HEK293 (cell line): ENCODE data around the gene RMND5B.
A peak's percentile ranks its signal among the peaks of the same experiment; 100 is the strongest.
"Not testable (repeated sequence)": the region's sequence is repeated elsewhere in the genome, so short reads cannot be mapped to it uniquely, and the experiment has no call there.

Experiments
- CTCF ChIA-PET: fragments of 350-600 bp; formaldehyde crosslinking; extraction: SDS; loops from one replicate; lab custom pipeline; 2021; ENCODE audit warnings: antibody characterized with exemption; lab: Yijun Ruan, JAX
- POLR2A ChIA-PET: fragments of 300-600 bp; formaldehyde crosslinking; extraction: SDS; loops from one replicate; lab custom pipeline; 2020; ENCODE audit warnings: antibody characterized with exemption, inconsistent platforms; lab: Yijun Ruan, JAX
- H3K27ac ChIP-seq: fragments of 200-500 bp; sonication (Bioruptor generic); 2 replicates; pipeline ENCODE4 v1.5.1; 2014; ENCODE audit warnings: low read depth, low read length, control low read depth, inconsistent platforms; ENCODE audit errors: extremely low read depth
- H3K36me3 ChIP-seq, 2 experiments: fragments of 200-500 bp in 1 of 2; sonication (Bioruptor generic) in 1 of 2; 1 replicate in 1 of 2; 2 replicates in 1 of 2; pipeline ENCODE4 v1.5.1; 2014 to 2017; ENCODE audit warnings: inconsistent platforms in 2 of 2, low read length in 2 of 2; ENCODE audit not compliant: control insufficient read depth in 2 of 2, insufficient read depth in 1 of 2
- H3K4me1 ChIP-seq: fragments of 200-500 bp; sonication (Bioruptor generic); 2 replicates; pipeline ENCODE4 v1.5.1; 2014; ENCODE audit warnings: mild to moderate bottlenecking, low read length, inconsistent platforms; ENCODE audit not compliant: control insufficient read depth, insufficient read depth
- H3K4me3 ChIP-seq: 2 replicates; pipeline ENCODE4 v1.5.1; 2011; ENCODE audit warnings: low read depth, mild to moderate bottlenecking, control low read depth, low read length, moderate library complexity
- H3K9me3 ChIP-seq: fragments of 200-500 bp; sonication (Bioruptor generic); 2 replicates; pipeline ENCODE4 v1.5.1; 2014; ENCODE audit warnings: low read depth, low read length, inconsistent platforms; ENCODE audit not compliant: control insufficient read depth, insufficient read depth
- KLF10 ChIP-seq: fragments of 450-650 bp; IDR thresholded peaks from 2 replicates; pipeline ENCODE4 v1.5.1; 2018; ENCODE audit warnings: missing biosample characterization, mild to moderate bottlenecking, missing genetic modification characterization
- KLF7 ChIP-seq: fragments of 450-650 bp; formaldehyde crosslinking; IDR thresholded peaks from 2 replicates; pipeline ENCODE4 v1.5.1; 2016; ENCODE audit warnings: missing biosample characterization, missing genetic modification characterization, borderline replicate concordance
- KLF9 ChIP-seq: fragments of 450-650 bp; formaldehyde crosslinking; IDR thresholded peaks from 2 replicates; pipeline ENCODE4 v1.5.1; 2016; ENCODE audit warnings: missing biosample characterization, missing genetic modification characterization, low read depth
- PRDM1 ChIP-seq: fragments of 450-650 bp; formaldehyde crosslinking; IDR thresholded peaks from 2 replicates; pipeline ENCODE4; 2016; ENCODE audit warnings: missing biosample characterization, missing genetic modification characterization
- REST ChIP-seq: fragments of 450-650 bp; formaldehyde crosslinking; IDR thresholded peaks from 2 replicates; pipeline ENCODE4 v1.5.1; 2016; ENCODE audit warnings: missing biosample characterization, missing genetic modification characterization
- WT1 ChIP-seq: fragments of 450-650 bp; formaldehyde crosslinking; IDR thresholded peaks from 2 replicates; pipeline ENCODE4 v1.5.1; 2016; ENCODE audit warnings: missing biosample characterization, missing genetic modification characterization
- ZBTB17 ChIP-seq: fragments of 450-650 bp; formaldehyde crosslinking; IDR thresholded peaks from 2 replicates; pipeline ENCODE4 v1.5.1; 2016; ENCODE audit warnings: missing biosample characterization, missing genetic modification characterization
- ZFP3 ChIP-seq: fragments of 450-650 bp; formaldehyde crosslinking; IDR thresholded peaks from 2 replicates; pipeline ENCODE4 v1.5.1; 2016; ENCODE audit warnings: low read depth, missing biosample characterization, missing genetic modification characterization
- ZIC2 ChIP-seq: fragments of 450-650 bp; formaldehyde crosslinking; IDR thresholded peaks from 2 replicates; pipeline ENCODE4 v1.5.1; 2016; ENCODE audit warnings: missing biosample characterization, missing genetic modification characterization
- ZNF223 ChIP-seq: fragments of 450-650 bp; formaldehyde crosslinking; IDR thresholded peaks from 2 replicates; pipeline ENCODE4 v1.5.1; 2016; ENCODE audit warnings: missing biosample characterization, missing genetic modification characterization
- ZNF248 ChIP-seq: fragments of 450-650 bp; formaldehyde crosslinking; IDR thresholded peaks from 2 replicates; pipeline ENCODE4 v1.5.1; 2017; ENCODE audit warnings: missing biosample characterization, missing genetic modification characterization
- ZNF335 ChIP-seq: fragments of 450-650 bp; formaldehyde crosslinking; conservative IDR thresholded peaks from 2 replicates; pipeline ENCODE4 v1.5.1; 2016; ENCODE audit warnings: missing biosample characterization, missing genetic modification characterization
- ZNF341 ChIP-seq: fragments of 450-650 bp; formaldehyde crosslinking; IDR thresholded peaks from 2 replicates; pipeline ENCODE4; 2016; ENCODE audit warnings: low read depth, missing biosample characterization, missing genetic modification characterization
- ZNF362 ChIP-seq: fragments of 450-650 bp; formaldehyde crosslinking; IDR thresholded peaks from 2 replicates; pipeline ENCODE4 v1.5.1; 2016; ENCODE audit warnings: missing biosample characterization, missing genetic modification characterization
- ZNF48 ChIP-seq: fragments of 450-650 bp; formaldehyde crosslinking; IDR thresholded peaks from 2 replicates; pipeline ENCODE4 v1.5.1; 2016; ENCODE audit warnings: missing biosample characterization, missing genetic modification characterization
- ZNF529 ChIP-seq: fragments of 450-650 bp; formaldehyde crosslinking; IDR thresholded peaks from 2 replicates; pipeline ENCODE4 v1.5.1; 2017; ENCODE audit warnings: missing genetic modification characterization, missing biosample characterization; ENCODE audit not compliant: insufficient replicate concordance
- ZNF600 ChIP-seq: fragments of 450-650 bp; formaldehyde crosslinking; IDR thresholded peaks from 2 replicates; pipeline ENCODE4 v1.5.1; 2016; ENCODE audit warnings: missing biosample characterization, missing genetic modification characterization
- ZNF629 ChIP-seq: fragments of 450-650 bp; formaldehyde crosslinking; IDR thresholded peaks from 2 replicates; pipeline ENCODE4 v1.5.1; 2017; ENCODE audit warnings: missing biosample characterization, missing genetic modification characterization
- ZNF639 ChIP-seq: fragments of 450-650 bp; formaldehyde crosslinking; IDR thresholded peaks from 2 replicates; pipeline ENCODE4 v1.5.1; 2016; ENCODE audit warnings: missing biosample characterization, missing genetic modification characterization
- ZNF701 ChIP-seq: fragments of 450-650 bp; formaldehyde crosslinking; IDR thresholded peaks from 2 replicates; pipeline ENCODE4 v1.5.1; 2016; ENCODE audit warnings: missing biosample characterization, missing genetic modification characterization
- ZNF843 ChIP-seq: fragments of 450-650 bp; formaldehyde crosslinking; IDR thresholded peaks from 2 replicates; pipeline ENCODE4 v1.5.1; 2016; ENCODE audit warnings: missing biosample characterization, missing genetic modification characterization
- ZSCAN4 ChIP-seq: fragments of 450-650 bp; formaldehyde crosslinking; IDR thresholded peaks from 2 replicates; pipeline ENCODE4 v1.5.1; 2017; ENCODE audit warnings: missing biosample characterization, missing genetic modification characterization
- ZXDB ChIP-seq: fragments of 450-650 bp; formaldehyde crosslinking; IDR thresholded peaks from 2 replicates; pipeline ENCODE4 v1.5.1; 2016; ENCODE audit warnings: missing biosample characterization, missing genetic modification characterization

Gene RMND5B

GRCh38 chr5:178129296-178129695, 1.5 kb upstream of the RMND5B start (continued):
- TF ChIP-seq ZNF341 (tag by site-specific recombination): no peak

- not testable (repeated sequence) for H3K9me3 ChIP-seq, H3K4me1 ChIP-seq
- TF ChIP-seq ZBTB17: peak; percentile 47; the same call in 1 of the 2 replicates
- peak; percentile 96 for TF ChIP-seq ZNF335
- TF ChIP-seq REST (tag by site-specific recombination): 0 out of 2 replicates have a peak, but pooled peaks have one; percentile 66
- peak; percentile 73; the same call in 1 of the 2 replicates for TF ChIP-seq ZFP3
- ChIA-PET POLR2A (interaction anchor here (0.8 to 1.8 kb wide), 5 partner anchors 10 to 74 kb away, joined by 3 to 9 read pairs (median 3); partner anchors contain the start of gene HNRNPAB), CTCF (interaction anchor here (1.4 to 2.3 kb wide), 2 partner anchors 9 to 55 kb away, joined by 5 to 12 read pairs; no protein-coding TSS in a partner anchor)
- Histone ChIP-seq H3K27ac (peak overlapping the region; percentile 93), H3K4me3 (peak overlapping the region; percentile 91), H3K36me3 (peaks cover 11 to 15% of the 10 kb centered on the region in 2 experiments; a peak in 2 of 3 replicates)
These were observed 609 bp upstream of the RMND5B start for GRCh38 chr5:178130234-178130575.

- ChIA-PET CTCF (interaction anchor here (0.7 to 2.8 kb wide), 3 partner anchors 11 to 59 kb away, joined by 3 to 24 read pairs (median 5); no protein-coding TSS in a partner anchor), POLR2A (interaction anchor here (1.1 to 2.2 kb wide), 4 partner anchors 11 to 73 kb away, joined by 4 to 9 read pairs (median 8); partner anchors contain the start of gene HNRNPAB)
- no peaks in the 10 kb centered on the region for H3K4me1 ChIP-seq
- peaks cover 12 to 28% of the 10 kb centered on the region in 2 experiments; a peak in 2 of 3 replicates for H3K36me3 ChIP-seq
- no peaks in the 10 kb centered on the region for H3K9me3 ChIP-seq
- peak overlapping the region; percentile 91 for H3K4me3 ChIP-seq
- H3K27ac ChIP-seq: peak overlapping the region; percentile 93
- TF ChIP-seq PRDM1 (0 out of 2 replicates have a peak, but pooled peaks have one; percentile 55), ZNF223 (peak; percentile 71; the same call in 1 of the 2 replicates), ZNF629 (tag by site-specific recombination) (no peak), ZXDB (tag by site-specific recombination) (0 out of 2 replicates have a peak, but pooled peaks have one; percentile 1), ZNF341 (tag by site-specific recombination) (peak; percentile 17; the same call in 1 of the 2 replicates), ZIC2 (tag by site-specific recombination) (no peak), ZNF362 (tag by site-specific recombination) (peak; percentile 82; the same call in 1 of the 2 replicates), ZNF335 (peak; percentile 98), ZNF600 (tag by site-specific recombination) (0 out of 2 replicates have a peak, but pooled peaks have one; percentile 10)
These were observed 707 bp downstream of the RMND5B start for GRCh38 chr5:178131446-178131996.

- Histone ChIP-seq H3K4me3 (no peak overlapping the region), H3K27ac (no peak overlapping the region), H3K9me3 (no peaks in the 10 kb centered on the region), H3K36me3 (peaks cover 55 to 71% of the 10 kb centered on the region in 2 experiments), H3K4me1 (no peaks in the 10 kb centered on the region)
- ChIA-PET CTCF (interaction anchor here (0.7 to 3.3 kb wide), 4 partner anchors 9 to 63 kb away, joined by 4 to 25 read pairs (median 16); no protein-coding TSS in a partner anchor), POLR2A (interaction anchor here (1.0 to 1.2 kb wide), 2 partner anchors 16 to 17 kb away, joined by 3 to 6 read pairs; partner anchors contain the start of gene NHP2)
- TF ChIP-seq ZNF529 (tag by site-specific recombination): no peak
- TF ChIP-seq ZNF843 (tag by site-specific recombination): no peak
- no peak for TF ChIP-seq ZNF639 (tag by site-specific recombination)
- TF ChIP-seq WT1 (tag by site-specific recombination): no peak
- TF ChIP-seq KLF7: no peak
- no peak for TF ChIP-seq ZNF48 (tag by site-specific recombination)
- TF ChIP-seq ZNF248 (tag by site-specific recombination): no peak
- no peak for TF ChIP-seq KLF10
- no peak for TF ChIP-seq ZNF701 (tag by site-specific recombination)
- TF ChIP-seq ZSCAN4 (tag by site-specific recombination): no peak
- TF ChIP-seq KLF9 (tag by site-specific recombination): no peak
These were observed 6.2 kb downstream of the RMND5B start for GRCh38 chr5:178136990-178137389.
